ENCODE measurements around the gene PAN3.
A peak's percentile ranks its signal among the peaks of the same experiment; 100 is the strongest.

PAN3 gene

GRCh38 chr13:28131646-28132045 lies 6.7 kb upstream of the PAN3 start:
- no peak overlapping the region for H3K4me3 ChIP-seq (ENCODE audit: low read depth, low read length, poor library complexity, severe bottlenecking)
- no peaks in the 10 kb centered on the region for H4K20me1 ChIP-seq (ENCODE audit: insufficient read depth, low read length)
- H3K79me2 ChIP-seq (ENCODE audit: insufficient read depth, low read length): no peaks in the 10 kb centered on the region
- no peak overlapping the region for H2AFZ ChIP-seq (ENCODE audit: low read length)
- H3F3A ChIP-seq (ENCODE audit: insufficient read depth, low read length): no peaks in the 10 kb centered on the region
- H3K27ac ChIP-seq (ENCODE audit: low read depth, low read length, poor library complexity, severe bottlenecking): no peak overlapping the region
- H3K9me2 ChIP-seq (ENCODE audit: low read depth, low read length): no peaks in the 10 kb centered on the region
- H3K4me2 ChIP-seq (ENCODE audit: low read length): no peak overlapping the region
- no peak overlapping the region for H3K9ac ChIP-seq (ENCODE audit: low read length)
- H3K36me3 ChIP-seq (ENCODE audit: insufficient read depth, low read length): no peaks in the 10 kb centered on the region
- TF ChIP-seq CTCF (IDR thresholded peaks at IDR 0.05; ENCODE audit: low read length) (no peak), EZH2 (IDR thresholded peaks at IDR 0.05; ENCODE audit: borderline replicate concordance, low read length) (no peak)
- H3K4me1 ChIP-seq (ENCODE audit: insufficient read depth, low read length, severe bottlenecking): peaks cover 1% of the 10 kb centered on the region
- H3K27me3 ChIP-seq (ENCODE audit: insufficient read depth, low read length): no peaks in the 10 kb centered on the region
- no peaks in the 10 kb centered on the region for H3K9me3 ChIP-seq (ENCODE audit: low read length)

- H3K27me3 ChIP-seq (ENCODE audit: insufficient read depth, low read length): no peaks in the 10 kb centered on the region
- H3F3A ChIP-seq (ENCODE audit: insufficient read depth, low read length): no peaks in the 10 kb centered on the region
- no peaks in the 10 kb centered on the region for H3K9me2 ChIP-seq (ENCODE audit: low read depth, low read length)
- H3K27ac ChIP-seq (ENCODE audit: low read depth, low read length, poor library complexity, severe bottlenecking): no peak overlapping the region
- H3K4me2 ChIP-seq (ENCODE audit: low read length): peak overlapping the region; percentile 87
- peaks cover 11% of the 10 kb centered on the region for H3K79me2 ChIP-seq (ENCODE audit: insufficient read depth, low read length)
- H2AFZ ChIP-seq (ENCODE audit: low read length): no peak overlapping the region
- H4K20me1 ChIP-seq (ENCODE audit: insufficient read depth, low read length): no peaks in the 10 kb centered on the region
- H3K36me3 ChIP-seq (ENCODE audit: insufficient read depth, low read length): no peaks in the 10 kb centered on the region
- peak overlapping the region; percentile 89 for H3K9ac ChIP-seq (ENCODE audit: low read length)
- no peaks in the 10 kb centered on the region for H3K9me3 ChIP-seq (ENCODE audit: low read length)
- H3K4me1 ChIP-seq (ENCODE audit: insufficient read depth, low read length, severe bottlenecking): peaks cover 20% of the 10 kb centered on the region
- H3K4me3 ChIP-seq (ENCODE audit: low read depth, low read length, poor library complexity, severe bottlenecking): peak overlapping the region; percentile 98
- no peak for TF ChIP-seq EZH2 (IDR thresholded peaks at IDR 0.05; ENCODE audit: borderline replicate concordance, low read length)
- TF ChIP-seq CTCF (IDR thresholded peaks at IDR 0.05; ENCODE audit: low read length): no peak
These were observed 1.4 kb upstream of the PAN3 start for GRCh38 chr13:28136916-28137315.

GRCh38 chr13:28137596-28137995 lies 749 bp upstream of the PAN3 start:
- peak overlapping the region; percentile 86 for H3K27ac ChIP-seq (ENCODE audit: low read depth, low read length, poor library complexity, severe bottlenecking)
- peaks cover 20% of the 10 kb centered on the region for H3K4me1 ChIP-seq (ENCODE audit: insufficient read depth, low read length, severe bottlenecking)
- H3K79me2 ChIP-seq (ENCODE audit: insufficient read depth, low read length): peaks cover 17% of the 10 kb centered on the region
- H3K9me2 ChIP-seq (ENCODE audit: low read depth, low read length): no peaks in the 10 kb centered on the region
- H3K9ac ChIP-seq (ENCODE audit: low read length): peak overlapping the region; percentile 89
- TF ChIP-seq EZH2 (IDR thresholded peaks at IDR 0.05; ENCODE audit: borderline replicate concordance, low read length): no peak
- TF ChIP-seq CTCF (IDR thresholded peaks at IDR 0.05; ENCODE audit: low read length): no peak
- H3K36me3 ChIP-seq (ENCODE audit: insufficient read depth, low read length): no peaks in the 10 kb centered on the region
- no peaks in the 10 kb centered on the region for H3K27me3 ChIP-seq (ENCODE audit: insufficient read depth, low read length)
- H4K20me1 ChIP-seq (ENCODE audit: insufficient read depth, low read length): no peaks in the 10 kb centered on the region
- peak overlapping the region; percentile 83; the same call in 1 of the 2 replicates for H2AFZ ChIP-seq (ENCODE audit: low read length)
- no peaks in the 10 kb centered on the region for H3K9me3 ChIP-seq (ENCODE audit: low read length)
- H3K4me3 ChIP-seq (ENCODE audit: low read depth, low read length, poor library complexity, severe bottlenecking): peak overlapping the region; percentile 98
- peak overlapping the region; percentile 87 for H3K4me2 ChIP-seq (ENCODE audit: low read length)
- H3F3A ChIP-seq (ENCODE audit: insufficient read depth, low read length): no peaks in the 10 kb centered on the region

Data from OCI-LY1 (cell line).